ENCODE results near the gene SIL1. TPM values are rescaled to one million over a fixed set of nuclear protein-coding genes. Genes with fewer than 3 reads are reported as not detected.
"Not testable (repeated sequence)": the region's sequence is repeated elsewhere in the genome, so short reads cannot be mapped to it uniquely, and the experiment has no call there.

Gene SIL1
- polyA plus RNA-seq, 3 donors: 52.1 to 59.7 (median 52.6) TPM

DNA sequence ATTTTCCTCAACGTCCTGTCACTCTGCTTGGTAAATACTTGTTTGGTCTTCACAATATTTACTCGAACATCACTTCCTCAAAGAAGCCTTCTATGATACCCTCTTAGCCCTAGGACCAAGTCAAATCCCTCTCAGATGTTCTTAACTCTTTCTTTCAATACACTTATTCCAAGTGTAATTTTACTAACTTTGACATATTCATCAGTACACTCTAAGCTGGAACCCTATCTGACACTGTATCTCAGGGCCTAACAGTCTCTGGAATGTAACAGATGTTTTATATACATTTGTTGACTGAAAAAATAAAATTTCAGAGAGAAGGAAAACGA, 19.6 kb downstream of the SIL1 start:
- DNase-seq (ENCODE audit: low read depth in 3 of 3, low spot score in 2 of 3): peak in 1 of 3 donors; percentile 36

DNA sequence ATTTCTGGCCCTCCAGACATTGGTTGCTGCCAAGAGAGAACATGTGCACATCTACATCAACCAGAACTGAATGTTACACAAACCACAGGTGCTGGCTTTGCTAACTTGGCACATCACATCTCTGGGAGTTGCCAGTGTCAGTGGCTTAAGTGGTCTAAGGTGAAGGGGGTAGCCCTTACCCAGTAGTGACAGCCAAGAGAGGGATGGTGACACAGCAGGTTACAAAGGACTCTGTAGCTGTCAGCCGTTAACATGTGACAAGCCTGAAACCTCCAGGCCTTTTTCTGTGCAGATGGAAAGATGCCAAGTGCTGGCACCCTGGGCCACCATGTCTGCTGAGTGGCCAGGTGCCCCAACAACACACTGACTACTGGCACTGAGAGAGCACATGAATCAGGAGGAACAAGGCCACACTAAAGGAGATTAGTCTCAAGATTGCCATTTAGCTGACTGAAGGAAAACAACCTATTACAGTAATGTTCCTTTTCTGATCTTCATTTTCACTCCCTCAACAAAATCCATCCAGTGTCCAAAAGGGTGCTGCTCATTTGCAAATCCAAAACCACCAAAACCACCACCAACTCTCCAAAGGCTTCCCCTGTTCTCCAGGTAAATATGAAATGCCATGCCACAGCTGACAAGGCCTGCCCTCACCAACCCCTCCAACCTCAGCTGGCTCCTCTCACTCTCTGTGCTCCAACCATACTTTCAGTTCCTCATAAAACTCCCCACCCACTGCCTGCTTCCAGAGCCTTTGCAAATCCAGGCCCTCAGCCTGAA, 20.2 kb downstream of the SIL1 start:
- no peak for DNase-seq (ENCODE audit: low read depth in 3 of 3, low spot score in 2 of 3)

DNA sequence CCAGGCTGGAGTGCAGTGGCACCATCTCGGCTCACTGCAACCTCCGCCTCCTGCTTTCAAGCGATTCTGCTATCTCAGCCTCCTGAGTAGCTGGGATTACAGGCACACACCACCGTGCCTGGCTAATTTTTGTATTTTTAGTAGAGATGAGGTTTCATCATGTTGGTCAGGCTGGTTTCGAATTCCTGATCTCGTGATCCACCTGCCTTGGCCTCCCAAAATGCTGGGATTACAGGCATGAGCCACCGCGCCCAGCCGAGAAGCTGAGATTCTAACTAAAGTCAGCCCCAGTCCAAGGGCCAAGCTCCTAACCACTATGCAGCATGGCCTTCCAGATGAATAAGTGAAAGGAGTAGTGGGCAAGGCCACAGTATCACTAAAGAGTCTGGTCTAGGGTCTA, 20.9 kb downstream of the SIL1 start:
- not testable (repeated sequence) for DNase-seq (ENCODE audit: low read depth in 3 of 3, low spot score in 2 of 3)

DNA sequence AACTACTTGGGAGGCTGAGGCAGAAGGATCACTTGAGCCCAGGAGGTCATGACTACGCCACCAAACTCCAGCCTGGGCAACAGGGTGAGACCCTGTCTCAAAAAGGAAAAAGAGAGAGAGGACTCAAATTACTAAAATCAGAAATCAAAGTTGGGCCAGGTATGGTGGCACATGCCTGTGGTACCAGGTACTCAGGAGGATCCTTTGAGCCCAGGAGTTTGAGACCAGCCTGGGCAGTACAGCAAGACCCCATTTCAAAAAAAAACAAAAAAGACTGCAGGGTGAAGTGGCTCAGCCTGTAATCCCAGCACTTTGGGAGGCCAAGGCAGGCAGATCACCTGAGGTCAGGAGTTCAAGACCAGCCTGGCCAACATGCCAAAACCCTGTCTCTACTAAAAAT, 23.8 kb downstream of the SIL1 start:
- DNase-seq (ENCODE audit: low read depth in 3 of 3, low spot score in 2 of 3): not testable (repeated sequence)

DNA sequence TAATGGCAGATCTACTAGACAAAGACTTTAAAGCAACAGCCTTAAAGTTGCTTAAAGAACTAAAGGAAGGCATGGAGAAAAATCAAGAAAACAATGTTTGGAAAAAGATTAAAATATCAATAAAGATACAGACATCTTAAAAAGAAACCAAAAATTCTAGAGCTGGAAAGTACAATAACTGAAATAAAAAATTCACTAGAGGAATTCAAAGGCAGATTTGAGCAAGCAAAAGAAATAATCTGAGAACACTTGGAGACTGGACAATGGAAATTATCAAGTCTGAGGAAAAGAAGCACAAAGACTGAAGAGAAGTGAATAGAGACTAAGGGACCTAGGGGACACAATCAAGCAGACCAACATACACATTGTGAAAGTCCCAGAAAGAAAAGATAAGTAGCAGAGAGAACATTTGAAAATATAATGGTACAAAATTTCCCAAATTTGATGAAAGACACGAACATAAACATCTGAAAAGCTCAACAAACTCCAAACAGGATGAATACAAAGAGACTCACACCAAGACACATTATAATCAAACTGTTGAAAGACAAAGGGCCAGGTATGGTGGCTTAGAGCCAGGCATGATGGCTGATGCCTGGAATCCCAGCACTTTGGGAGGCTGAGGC, 26.3 kb downstream of the SIL1 start:
- DNase-seq (ENCODE audit: low read depth in 3 of 3, low spot score in 2 of 3): no peak

DNA sequence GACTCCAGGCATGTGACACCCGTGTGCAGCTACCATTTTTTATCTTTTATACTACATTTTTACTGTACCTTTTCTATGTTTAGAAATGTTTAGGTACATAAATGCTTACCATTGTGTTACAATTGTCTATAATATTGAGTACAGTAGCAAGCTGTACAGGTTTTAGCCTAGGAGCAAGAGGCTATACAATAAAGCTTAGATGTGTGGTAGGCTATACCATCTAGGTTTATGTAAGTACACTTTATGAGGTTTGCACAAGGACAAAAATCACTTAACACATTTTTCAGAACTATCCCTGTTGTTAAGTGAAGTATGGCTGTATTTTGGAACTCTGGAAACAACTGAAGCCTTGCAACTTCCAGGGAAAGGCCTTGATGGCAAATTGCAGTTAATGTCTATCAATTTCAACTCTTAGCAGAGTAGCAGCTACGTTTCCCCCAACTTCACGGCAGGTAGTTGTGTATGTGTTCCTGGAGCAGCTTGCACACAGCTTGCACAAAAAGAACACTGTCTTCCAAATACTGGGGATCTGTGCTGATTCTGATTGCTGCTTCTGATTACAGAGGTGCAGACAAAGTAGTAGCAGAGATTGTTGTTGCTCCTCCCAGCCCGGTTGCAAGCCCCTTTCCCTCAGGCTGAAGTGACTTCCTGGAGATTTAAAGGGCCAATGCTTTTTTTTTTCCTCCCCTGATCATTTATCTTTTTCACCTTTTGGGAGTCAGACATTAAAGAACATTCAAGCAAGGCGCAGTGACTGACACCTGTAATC, 30.0 kb downstream of the SIL1 start:
- no peak for DNase-seq (ENCODE audit: low read depth in 3 of 3, low spot score in 2 of 3)

DNA sequence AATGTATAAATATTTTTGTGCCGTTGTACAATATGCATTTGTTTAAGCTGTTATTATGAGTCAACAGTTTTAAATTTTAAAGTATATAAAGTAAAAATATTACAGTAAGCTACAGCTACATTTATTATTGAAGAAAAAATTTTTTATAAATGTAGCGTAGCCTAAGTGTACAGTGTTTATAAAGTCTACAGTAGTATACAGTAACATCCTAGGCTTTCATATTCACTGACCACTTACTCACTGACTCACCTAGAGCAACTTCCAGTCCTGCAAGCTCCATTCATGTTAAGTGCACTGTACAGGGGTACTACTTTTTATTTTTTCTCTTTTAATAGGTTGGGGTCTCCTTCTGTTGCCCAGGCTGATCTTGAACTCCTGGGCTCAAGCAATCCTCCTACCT, 30.6 kb downstream of the SIL1 start:
- DNase-seq (ENCODE audit: low read depth in 3 of 3, low spot score in 2 of 3): no peak

DNA sequence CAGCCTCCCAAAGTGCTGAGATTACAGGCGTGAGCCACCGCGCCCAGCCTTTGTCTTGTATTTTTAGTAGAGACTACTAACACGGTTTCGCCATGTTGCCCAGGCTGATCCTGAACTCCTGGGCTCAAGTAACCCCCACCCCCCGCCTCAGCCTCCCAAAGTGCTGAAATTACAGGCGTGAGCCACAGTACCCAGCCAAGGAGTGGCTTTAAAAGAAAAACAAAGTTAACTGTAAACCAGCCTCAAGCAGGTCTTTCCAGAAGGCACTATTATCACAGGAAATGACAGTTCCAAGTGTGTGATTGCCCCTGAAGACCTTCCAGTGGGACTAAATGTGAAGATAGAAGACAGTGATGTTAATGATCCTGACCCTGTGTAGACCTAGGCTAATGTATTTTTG, 31.1 kb downstream of the SIL1 start:
- no peak for DNase-seq (ENCODE audit: low read depth in 3 of 3, low spot score in 2 of 3)

DNA sequence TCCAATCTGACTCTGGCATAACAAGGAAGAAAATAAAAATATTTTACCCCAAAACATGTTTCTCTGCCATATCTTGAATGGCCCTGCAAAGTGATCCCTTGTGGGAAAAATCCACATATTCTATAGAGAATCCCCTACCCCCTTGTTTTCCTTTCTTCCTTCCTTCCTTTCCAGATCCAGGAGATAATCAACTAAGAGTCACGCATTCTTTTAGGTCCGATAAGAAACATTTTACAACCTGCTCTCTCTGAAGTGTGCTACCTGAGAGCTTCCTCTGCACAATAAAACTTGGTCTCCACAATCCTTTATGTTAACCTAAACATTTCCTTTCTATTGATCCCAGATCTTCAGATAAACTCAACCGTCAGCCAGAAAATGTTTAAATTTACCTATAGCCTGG, 33.3 kb downstream of the SIL1 start:
- not testable (repeated sequence) for DNase-seq (ENCODE audit: low read depth in 3 of 3, low spot score in 2 of 3)

DNA sequence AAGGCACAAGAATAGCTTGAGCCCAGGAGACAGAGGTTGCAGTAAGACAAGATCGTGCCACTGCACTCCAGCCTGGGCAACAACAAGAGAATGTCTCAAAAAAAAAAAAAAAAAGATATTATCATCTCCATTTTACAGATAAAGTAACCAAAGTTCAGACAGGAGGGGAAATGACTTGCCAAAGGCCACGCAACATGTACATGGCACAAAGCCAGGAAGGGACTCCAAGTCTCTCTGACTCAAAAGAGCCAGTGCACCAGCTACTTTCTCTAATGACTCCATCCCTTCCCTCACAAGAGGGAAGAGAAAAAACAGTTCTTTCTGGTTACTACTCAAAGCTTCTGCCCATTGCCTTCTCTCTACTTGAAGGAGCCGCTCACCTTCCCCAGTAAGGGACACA, 34.1 kb downstream of the SIL1 start:
- DNase-seq (ENCODE audit: low read depth in 3 of 3, low spot score in 2 of 3): no peak

DNA sequence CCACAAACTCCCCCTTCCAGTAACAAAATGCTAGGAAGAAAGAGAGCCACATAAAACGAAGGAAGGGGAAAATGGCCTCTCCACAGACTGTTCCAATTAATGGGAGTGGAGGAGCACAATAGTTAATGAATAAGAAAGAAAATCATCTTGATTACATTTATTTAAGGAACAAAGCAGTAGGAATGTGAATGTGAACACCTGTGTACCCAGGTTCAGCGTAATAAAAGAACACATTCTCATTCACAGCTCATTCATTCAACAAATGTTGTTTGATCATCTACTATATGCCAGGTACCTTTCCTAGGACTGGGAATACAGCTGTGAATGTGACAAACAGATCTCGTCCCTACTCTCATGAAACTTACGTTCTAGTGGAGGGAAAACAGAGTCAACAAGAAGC, 35.7 kb downstream of the SIL1 start:
- DNase-seq (ENCODE audit: low read depth in 3 of 3, low spot score in 2 of 3): no peak

DNA sequence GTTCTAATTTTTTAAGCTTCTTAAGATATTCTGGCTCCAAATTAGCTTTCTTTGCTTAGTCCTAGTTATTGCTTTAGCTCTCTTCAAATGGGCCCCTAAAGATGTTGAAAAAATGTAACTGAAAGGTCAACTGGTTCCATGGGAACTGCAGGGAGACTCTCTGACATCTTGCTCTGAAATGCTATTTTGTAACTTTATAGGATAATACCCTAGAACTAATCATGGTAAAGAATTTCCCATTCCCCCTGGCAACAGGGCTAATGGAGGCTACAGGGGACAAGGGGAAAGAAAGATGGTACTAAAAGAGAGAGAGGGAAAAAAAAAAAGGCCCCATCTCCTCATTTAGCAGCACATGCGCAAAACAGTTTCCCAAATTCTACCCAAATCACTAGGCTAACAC, 39.4 kb downstream of the SIL1 start:
- DNase-seq (ENCODE audit: low read depth in 3 of 3, low spot score in 2 of 3): no peak

DNA sequence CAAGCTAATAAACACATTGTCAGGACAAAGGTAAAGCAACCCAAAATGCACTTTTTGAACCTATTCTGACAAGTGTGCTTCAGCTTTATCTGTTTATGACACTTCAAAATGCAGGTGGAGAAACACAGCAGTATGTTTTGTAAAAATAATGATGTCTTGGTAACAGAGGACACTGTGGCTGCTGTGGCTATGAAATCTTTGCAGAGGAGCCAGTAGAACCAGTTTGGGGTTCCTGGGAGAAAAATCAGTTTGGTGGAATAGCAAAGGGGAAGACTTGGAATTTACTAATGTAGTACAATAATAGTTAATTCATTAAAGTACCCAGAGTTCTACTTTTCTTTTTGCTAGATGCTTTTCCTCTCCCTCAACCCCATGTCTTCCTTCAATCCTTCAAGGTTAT, 40.6 kb downstream of the SIL1 start:
- DNase-seq (ENCODE audit: low read depth in 3 of 3, low spot score in 2 of 3): no peak

DNA sequence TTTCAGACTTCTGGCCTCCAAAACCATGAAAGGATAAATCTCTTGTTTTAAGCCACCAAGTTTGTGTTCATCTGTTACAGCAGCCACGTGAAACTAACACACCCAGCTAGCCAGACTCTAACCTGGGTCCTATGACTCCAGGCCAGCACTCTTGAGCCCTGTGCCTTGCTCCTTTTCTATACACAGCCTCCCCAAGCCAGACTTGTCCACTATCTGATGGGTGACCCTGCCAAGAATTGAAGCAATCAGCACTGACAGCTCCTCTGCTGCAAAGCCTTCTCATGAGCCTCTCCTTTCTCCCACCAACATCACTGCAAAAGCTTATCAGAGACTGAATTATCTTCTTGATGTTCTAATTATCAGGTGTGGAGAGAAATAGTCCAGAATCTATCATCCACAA, 41.4 kb downstream of the SIL1 start:
- no peak for DNase-seq (ENCODE audit: low read depth in 3 of 3, low spot score in 2 of 3)

DNA sequence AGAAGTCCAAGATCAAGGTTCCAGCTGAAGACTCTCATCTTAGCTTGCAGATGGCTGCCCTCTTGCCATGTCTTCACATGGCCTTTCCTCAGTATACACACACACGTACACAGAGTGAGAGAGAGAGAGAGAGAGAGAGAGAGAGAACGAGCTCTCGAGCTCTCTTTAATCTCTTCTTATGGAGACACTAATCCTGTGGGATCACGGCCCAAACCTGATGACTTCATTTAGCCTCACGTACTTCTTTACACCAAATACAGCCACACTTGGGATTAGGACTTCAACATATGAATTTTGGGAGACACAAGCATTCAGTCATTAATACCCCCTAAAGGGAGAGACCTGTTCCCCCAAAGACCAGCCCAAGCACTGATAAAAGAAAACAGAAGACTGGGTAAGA, 42.8 kb downstream of the SIL1 start:
- no peak for DNase-seq (ENCODE audit: low read depth in 3 of 3, low spot score in 2 of 3)

DNA sequence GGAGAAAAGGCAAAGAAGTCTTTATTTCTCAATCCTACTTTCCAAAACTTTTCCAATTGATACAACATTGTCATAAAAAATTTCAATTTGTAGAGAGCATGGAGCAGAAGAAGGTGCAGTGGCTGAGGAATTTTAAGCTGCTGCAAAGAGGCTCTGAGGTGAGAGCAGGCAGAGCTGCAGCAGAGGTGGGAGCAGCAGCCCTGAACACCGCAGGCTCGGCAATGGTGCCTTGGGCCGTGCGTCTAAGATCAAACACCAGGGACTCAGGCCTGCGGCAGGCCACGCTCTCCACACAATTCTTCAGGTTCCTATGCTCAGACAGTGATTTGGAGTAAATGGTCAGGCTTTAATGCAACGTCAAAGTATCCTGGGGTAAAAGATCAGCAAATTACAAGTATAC, 46.3 kb downstream of the SIL1 start:
- no peak for DNase-seq (ENCODE audit: low read depth in 3 of 3, low spot score in 2 of 3)

DNA sequence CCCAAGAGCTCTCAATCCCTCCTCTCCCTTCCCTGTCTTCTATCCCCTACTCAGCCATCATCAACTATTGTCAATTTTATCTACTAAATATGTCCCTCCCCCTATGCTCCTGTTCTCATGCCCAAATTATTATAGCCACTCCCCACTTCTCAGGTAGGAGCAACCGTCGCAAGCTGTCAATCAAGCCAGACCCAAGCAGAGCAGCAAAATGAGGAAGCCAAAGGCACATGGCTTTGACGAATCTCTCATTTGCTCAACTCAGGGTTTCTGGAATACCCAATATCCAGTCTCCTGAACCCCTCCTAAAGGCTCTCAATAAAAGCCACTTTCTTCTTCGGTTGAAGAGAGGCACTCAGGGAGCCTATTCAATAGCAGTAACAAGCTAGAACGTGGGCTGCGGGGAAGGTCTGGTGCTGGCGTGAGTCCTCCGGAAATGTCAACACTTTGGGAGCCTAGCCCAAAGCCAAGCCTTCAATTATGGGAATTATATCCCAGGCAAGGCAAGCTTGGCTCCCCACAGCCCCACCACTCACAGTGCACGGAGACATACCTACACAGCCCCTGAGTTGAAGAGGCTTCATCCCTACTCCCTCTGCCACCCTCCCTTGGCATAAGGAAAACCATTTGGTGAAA, 47.7 kb downstream of the SIL1 start:
- no peak for DNase-seq (ENCODE audit: low read depth in 3 of 3, low spot score in 2 of 3)

DNA sequence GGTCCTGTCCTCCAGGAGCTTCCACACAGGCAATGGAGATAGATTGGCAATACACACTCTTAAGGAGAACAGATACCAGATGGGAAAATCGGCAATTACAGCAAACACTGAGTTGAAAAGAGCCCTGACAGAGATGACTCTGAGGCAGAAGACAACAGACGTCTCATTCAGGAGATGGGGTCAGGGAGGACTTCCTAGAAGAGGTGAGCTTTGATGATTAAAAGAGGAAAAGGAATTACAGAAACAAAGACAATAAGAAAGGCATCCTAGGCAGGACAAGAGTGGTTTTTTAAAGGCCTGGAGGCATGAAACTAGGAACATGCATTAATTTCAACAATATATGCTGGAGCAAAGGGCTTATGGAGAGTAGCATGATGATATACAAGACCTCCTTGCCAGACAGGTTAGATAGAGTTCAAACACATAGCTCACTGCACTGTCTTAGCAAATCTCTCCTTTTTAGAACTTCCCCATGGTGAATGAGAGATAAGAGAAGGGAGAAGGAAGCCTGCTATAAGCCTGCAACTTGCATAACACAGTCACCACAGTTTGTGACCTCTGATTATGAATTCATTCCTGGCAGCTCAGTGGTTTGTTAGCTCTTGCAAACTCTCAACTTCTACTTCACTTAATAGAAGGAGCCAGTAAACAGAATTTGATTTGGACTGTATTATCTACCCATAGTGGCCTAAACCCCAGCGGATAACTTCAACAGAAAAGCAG, 48.5 kb downstream of the SIL1 start:
- no peak for DNase-seq (ENCODE audit: low read depth in 3 of 3, low spot score in 2 of 3)

DNA sequence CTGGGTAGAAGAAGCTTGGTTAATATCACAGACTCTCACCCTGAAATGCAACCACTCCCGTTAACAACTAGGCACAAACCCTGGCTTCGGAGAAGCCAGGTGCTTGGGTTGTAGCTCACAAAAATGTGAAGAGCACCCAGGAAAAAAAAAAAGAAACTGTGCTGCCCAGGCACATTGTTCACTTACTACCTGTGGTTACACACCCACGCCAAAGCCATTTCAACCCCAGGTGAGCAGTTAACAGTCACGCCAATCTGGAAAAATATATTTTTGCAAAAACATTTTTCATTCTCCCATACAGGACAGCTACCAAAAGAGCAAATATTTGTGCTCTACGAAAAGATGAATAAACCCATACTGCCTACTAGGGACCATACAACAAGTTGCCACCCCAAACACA, 49.2 kb downstream of the SIL1 start:
- no peak for DNase-seq (ENCODE audit: low read depth in 3 of 3, low spot score in 2 of 3)

DNA sequence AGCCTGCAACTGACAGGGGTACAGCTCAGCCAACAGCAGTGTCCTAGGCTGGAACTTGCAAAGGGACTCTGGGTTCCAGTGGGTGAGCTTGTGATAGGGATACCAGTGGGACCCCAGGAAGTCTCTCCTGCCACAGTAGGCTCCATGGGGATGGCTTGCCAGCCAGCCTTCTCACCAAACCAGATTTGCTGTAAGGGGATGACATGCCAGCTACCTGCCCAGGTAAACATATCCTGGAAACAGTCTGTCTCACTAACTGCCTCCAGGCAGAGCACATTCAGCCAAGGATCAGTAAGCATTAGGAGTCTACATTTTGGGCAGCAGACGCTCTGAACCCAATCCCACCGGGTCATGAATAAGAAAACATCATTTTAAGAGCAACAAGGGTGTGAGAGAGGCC, 49.9 kb downstream of the SIL1 start:
- no peak for DNase-seq (ENCODE audit: low read depth in 3 of 3, low spot score in 2 of 3)
